HCT116 (cell line): Measurements from ENCODE around the gene PCDHB13.
"Not testable (repeated sequence)": the region's sequence is repeated elsewhere in the genome, so short reads cannot be mapped to it uniquely, and the experiment has no call there.

Experiments
- ATF3 ChIP-seq: IDR thresholded peaks from 2 replicates; pipeline ENCODE4 v1.6.1; 2012
- CTCF ChIP-seq, 3 experiments: fragments of 200-600 bp in 1 of 3; sonication (generic) in 1 of 3; IDR thresholded peaks in 2 of 3; conservative IDR thresholded peaks in 1 of 3; 2 replicates each; pipeline ENCODE4 v1.5.1; 2012 to 2017; ENCODE audit warnings: low read depth in 2 of 3, low read length in 2 of 3, antibody characterized with exemption in 1 of 3, borderline replicate concordance in 1 of 3, control low read depth in 1 of 3, mild to moderate bottlenecking in 1 of 3, mixed read lengths in 1 of 3, mixed run types in 1 of 3, moderate library complexity in 1 of 3; ENCODE audit not compliant: insufficient read depth in 1 of 3
- EZH2 ChIP-seq: fragments of 200-600 bp; sonication (generic); IDR thresholded peaks from 2 replicates; pipeline ENCODE4 v1.6.1; 2017; ENCODE audit warnings: antibody characterized with exemption, mixed run types
- EZH2phosphoT487 ChIP-seq: fragments of 200-600 bp; IDR thresholded peaks from 2 replicates; pipeline ENCODE4 v1.6.1; 2018; ENCODE audit warnings: antibody characterized with exemption, borderline replicate concordance
- JUND ChIP-seq: IDR thresholded peaks from 2 replicates; pipeline ENCODE4 v1.6.1; 2012
- MAX ChIP-seq: IDR thresholded peaks from 2 replicates; pipeline ENCODE4 v1.6.1; 2012
- POLR2A ChIP-seq: IDR thresholded peaks from 2 replicates; pipeline ENCODE4 v1.7.0; 2011; ENCODE audit warnings: borderline replicate concordance; ENCODE audit not compliant: insufficient read depth, insufficient read length; ENCODE audit errors: extremely low read depth
- TCF7L2 ChIP-seq: IDR thresholded peaks from 2 replicates; pipeline ENCODE4 v1.7.0; 2011; ENCODE audit warnings: borderline replicate concordance, inconsistent platforms; ENCODE audit not compliant: insufficient read depth, insufficient read length; ENCODE audit errors: extremely low read depth
- YY1 ChIP-seq: IDR thresholded peaks from 2 replicates; pipeline ENCODE4 v1.6.1; 2011; ENCODE audit warnings: low read length, low read depth, moderate library complexity, mild to moderate bottlenecking; ENCODE audit not compliant: insufficient replicate concordance; ENCODE audit errors: extremely low read depth
- ZFX ChIP-seq: fragments of 450-650 bp; IDR thresholded peaks from 2 replicates; pipeline ENCODE4 v1.6.1; 2017
- ZNF274 ChIP-seq: fragments of 200-500 bp; sonication (Bioruptor generic); IDR thresholded peaks from 2 replicates; pipeline ENCODE4 v1.6.1; 2014; ENCODE audit warnings: mild to moderate bottlenecking, low read depth, low read length, inconsistent platforms

GRCh38 chr5:141216035-141216434 is 2.3 kb downstream of the PCDHB13 start:
- not testable (repeated sequence) for TF ChIP-seq JUND; YY1; CTCF (IDR thresholded peaks at IDR 0.05 in 2 of 3, conservative IDR thresholded peaks at IDR 0.05 in 1 of 3; ENCODE audit: borderline replicate concordance in 1 of 3, insufficient read depth in 1 of 3, low read depth in 2 of 3, low read length in 2 of 3); MAX; EZH2; POLR2A; TCF7L2; EZH2phosphoT487; ATF3; ZFX; ZNF274
